HG03432 (cell line): Measurements from ENCODE around the gene VSIG2.
"Not testable (repeated sequence)": the region's sequence is repeated elsewhere in the genome, so short reads cannot be mapped to it uniquely, and the experiment has no call there.

ENCODE experiments used
- ATAC-seq: cut with Tn5 transposase; IDR thresholded peaks from one replicate; pipeline ENCODE4 v1.9.1; 2021; ENCODE audit warnings: mild to moderate bottlenecking, moderate library complexity; ENCODE audit not compliant: unreplicated experiment

The VSIG2 gene, protein sequence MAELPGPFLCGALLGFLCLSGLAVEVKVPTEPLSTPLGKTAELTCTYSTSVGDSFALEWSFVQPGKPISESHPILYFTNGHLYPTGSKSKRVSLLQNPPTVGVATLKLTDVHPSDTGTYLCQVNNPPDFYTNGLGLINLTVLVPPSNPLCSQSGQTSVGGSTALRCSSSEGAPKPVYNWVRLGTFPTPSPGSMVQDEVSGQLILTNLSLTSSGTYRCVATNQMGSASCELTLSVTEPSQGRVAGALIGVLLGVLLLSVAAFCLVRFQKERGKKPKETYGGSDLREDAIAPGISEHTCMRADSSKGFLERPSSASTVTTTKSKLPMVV

DNA sequence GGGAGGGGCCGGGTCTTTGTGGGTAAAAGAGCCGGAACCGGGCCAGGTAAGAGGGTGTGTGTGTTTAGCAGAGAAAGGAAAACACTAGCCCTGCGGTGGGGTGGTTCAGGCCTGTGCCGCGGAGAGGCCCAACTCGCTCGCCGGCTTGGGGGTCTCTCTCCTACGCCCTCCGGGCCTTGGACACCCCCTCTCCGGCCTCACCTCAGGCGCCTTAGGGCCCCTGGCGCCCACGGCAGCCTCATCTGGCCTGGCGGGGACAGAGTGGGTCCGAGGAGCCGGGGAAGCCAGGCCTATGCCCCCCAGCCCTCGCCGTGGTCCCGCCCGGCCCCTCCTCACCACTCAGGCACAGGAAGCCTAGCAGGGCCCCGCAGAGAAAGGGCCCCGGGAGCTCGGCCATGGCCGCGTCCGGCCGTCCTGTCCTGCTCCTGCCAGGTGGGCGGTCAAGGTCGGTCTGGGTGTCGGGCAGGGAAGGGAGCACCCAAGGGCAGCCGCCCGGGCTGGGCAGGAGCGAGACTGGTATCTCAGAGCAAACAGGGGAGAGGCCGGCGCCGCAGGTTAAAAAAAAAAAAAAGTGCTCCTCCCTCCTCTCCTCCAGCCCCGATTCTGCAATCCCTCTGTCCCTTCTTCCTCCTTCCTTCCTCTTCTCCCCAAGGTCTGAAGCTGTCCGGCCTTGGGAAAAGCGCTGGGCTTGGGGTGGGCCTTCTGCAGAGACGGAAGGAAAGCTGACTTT lies at the start of gene VSIG2:
VSIG2 (minus strand) TSS at position 515 of the 730 bp plus-strand sequence; CDS start at position 397, 118 bp downstream.
- ATAC-seq = no peak

DNA sequence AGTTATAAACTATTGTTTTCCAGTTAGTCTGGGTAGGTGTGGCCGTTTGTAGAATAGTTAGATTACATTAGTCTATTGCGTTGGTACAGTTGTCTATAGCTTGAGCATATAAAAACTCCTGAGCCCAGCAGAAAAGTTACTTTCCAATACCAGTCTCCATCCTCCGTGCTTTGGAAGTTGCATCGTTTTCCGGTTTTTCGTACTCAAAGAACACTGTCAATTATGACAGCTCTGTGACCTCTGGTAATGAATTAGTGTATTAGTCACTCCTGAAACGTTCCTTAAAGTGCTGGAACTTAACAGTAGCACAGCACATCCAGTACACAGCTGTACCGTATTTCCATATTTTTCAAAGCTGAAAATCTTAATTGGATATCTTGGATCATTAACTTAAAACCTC lies 49.0 kb upstream of the VSIG2 start:
- ATAC-seq = no peak

DNA sequence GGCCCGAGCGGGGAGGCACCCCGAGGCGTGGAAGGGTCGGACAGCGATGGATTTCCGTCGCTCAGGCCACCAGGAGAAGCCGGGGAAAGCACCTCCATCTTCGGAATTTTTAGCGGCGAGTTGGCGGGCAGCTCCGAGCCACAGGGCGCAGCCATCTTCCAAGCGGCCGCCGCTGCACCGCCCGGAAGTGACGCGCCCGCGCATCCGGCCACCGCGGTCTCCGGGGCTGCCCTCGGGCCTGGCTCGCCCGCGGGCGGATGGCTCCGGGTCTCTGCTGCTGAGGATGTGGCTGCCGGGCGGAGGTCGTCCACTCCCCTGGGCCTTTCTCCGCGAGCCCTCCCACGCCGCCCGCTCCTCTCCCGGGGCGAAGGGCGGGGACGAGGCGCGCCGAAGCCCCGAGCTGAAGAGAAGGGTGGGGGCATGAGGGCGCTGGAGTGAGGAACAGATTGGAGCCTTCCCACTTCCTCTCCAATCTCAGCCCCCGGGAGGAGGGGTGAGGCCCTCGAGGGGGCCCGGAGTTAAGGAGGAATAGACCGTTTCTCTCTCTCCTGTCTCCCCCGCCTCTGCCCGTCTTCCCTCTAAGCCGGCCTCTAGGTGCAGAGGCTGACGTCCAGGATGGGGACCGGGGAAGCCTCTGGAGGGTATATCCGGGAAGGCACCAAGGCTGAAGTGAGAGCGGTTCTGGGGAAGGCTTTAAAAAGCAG lies 48.3 kb upstream of the VSIG2 start, which contains the start of gene MSANTD2:
MSANTD2 (minus strand) TSS at position 181 of the 704 bp plus-strand sequence; CDS start at position 155, 26 bp downstream.
- ATAC-seq = peak; percentile 93

DNA sequence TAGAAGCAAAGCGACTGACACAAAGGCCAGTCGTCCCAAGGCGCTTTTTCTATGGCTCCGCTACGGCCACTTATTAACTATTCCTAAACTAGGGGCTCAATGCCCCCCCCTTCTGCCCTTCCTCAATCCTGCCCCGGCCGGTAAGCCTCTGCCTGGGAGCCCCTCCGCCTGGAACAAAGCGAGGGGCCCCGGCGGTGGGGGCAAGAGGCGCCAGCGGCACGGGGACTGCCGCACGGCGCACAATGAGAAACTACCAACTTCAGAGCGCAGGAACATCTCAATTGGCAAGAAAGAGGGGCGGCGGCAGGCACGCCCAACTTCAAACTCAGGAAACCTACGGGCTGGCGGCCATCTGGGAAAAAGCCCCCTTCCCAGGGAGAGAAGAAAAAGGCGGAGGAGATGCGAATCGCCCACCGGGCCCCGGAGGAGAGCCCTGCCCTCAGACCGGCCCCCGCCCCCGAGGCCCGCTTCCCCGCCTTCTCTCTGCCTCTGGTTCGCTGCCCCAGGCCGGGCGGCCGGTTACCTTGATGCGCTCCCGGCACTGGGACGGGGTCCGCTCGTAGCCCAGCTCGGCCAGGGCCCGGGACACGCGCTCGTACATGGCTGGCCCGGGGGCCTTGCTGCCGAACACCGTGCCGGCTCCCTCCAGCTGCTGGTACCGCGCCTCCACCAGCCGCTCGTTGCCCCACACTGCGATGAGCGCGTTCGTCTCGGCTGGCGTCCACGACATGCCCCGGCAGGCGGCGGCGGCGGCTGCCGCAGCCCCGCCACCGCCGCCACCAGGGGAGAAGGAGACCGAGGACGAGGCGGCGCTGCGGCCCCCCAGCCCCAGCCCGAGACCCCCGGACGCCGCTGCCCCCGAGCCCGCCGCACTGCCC lies 47.5 kb upstream of the VSIG2 start:
- peak; percentile 54 for ATAC-seq

DNA sequence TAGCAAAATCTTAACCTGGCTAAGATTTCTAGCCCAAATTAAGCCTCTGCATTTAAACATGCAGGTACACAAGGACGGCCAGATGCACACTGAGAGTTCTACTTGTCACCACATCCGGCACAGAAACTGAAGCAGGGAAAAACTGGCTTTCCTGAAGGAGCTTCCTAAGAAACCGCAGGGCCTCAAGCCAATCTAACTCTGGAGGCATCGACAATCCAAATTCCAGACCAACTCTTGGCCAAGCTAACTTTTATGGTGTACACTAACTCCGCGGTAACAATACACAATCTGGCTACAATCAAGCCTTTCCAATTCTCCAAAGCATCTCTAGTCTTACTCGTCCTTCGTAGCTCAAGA lies 46.9 kb upstream of the VSIG2 start:
- ATAC-seq = peak; percentile 27

DNA sequence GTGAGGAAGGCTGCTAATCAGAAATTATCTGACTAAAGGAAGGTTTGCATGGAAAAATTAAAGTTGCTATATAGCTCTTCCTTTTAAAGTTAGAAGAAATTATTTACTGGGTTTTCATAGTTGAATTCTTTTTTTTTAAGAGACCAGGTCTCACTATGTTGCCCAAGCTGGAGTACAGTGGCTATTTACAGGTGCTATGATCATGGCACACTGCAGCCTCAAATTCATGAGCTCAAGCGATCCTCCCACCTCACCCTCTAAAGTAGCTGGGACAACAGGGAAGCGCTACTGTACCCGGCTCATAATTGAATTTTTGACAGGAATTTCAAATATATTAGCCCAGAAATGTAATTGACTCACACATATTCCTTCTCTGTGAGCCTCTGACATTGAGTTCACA lies 44.3 kb upstream of the VSIG2 start:
- no peak for ATAC-seq

DNA sequence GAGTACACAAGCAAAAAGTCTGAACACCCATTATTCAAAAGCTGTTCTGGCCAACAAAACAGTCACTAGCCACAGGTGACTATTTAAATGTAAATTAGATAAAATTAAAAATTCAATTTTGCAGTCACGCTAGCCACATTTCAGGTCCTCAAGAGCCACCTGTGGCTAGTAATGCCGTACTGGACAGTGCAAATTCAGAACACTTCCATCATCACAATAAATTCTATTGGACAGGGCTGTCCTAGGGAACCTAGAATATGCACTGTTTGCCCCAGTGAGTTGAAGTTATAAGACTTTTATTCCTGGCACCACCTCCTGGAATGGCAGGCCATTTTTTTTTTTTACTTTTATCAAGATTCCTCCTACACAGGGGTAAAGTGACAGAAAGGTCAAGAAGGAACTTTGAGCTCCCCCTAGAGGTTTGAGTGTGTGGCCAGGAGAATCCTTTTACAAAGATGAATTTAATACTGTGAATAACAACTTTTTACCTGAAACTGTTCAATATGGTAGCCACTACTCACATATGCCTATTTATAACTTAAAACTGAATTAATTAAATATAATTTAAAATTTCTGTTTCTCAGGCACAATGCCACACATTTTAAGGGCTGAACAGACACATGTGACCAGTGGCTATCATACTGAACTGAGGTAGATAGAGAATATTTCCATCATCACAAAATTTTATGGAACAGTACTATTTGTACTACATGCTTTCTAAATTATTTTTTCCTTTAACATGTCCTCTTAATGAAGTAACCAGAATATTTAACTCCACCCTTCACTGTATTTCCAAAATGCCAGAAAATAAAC lies 41.6 kb upstream of the VSIG2 start:
- ATAC-seq = peak; percentile 66

DNA sequence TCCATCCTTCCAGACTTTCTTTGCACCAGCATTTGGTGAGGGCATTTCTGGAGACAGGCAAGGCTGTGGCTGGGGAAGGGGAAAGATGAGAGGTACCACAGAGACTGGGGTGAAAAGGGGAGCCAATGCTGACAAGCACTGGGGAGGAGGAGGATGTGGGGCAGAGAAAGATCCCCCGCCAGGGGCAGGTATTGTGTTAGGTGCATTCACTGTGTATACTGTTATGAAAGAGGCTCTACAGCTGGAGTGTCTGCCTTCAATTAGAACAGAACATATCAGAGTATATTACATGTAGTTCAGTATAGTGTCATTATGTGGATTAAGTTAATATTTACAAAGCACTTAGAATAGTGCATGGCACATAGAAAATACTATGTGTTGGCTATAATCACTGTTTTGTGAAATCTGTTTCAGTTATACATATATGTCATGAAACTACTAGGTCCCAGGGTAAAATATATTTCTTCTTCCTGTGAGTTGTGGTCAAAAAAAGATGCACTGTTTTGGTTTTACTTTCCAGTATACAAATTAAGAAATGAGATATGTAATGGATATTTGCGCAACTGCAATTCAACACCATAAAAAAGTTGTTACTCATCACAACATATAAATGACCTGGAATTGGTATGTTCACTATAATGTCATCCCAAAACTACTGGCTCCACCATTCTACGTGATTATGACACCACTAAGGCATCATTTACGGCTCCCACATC lies 39.7 kb upstream of the VSIG2 start:
- ATAC-seq = peak; percentile 77

DNA sequence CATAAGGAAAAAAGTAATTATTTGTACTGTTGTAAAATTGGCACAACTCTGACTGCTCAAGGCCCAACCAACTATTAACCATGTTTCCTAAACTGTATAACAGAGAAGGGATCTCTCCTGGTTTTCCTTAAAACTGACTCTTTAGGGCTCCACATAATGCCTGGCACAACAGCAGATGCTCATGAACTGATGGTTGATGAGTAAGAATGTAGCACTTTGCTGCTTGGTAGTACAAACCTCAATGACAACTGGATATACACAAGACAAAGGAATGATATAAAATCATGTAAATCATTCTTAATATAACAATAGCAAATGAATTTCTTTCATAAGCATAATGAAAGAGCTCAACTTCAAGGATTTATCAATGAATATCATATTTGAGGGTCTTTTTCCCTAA lies 36.5 kb upstream of the VSIG2 start:
- no peak for ATAC-seq

DNA sequence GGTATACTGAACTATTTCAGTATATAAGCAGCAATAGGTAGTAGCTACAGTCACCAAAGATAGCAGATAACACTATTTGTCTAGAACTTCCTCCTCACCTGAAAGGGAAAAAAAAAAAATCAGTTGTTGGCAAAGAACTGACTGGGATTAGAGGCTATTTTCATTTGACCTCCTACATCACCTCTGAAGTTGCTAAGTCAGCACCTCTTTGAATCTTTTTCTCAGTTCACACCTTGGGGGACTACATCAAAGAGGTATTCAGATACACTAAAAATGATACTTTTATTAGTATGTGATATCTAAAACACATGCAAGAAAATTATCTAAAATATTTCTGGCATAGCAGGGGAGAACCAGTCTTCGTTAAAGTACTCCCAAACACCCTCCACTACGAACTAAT lies 32.0 kb upstream of the VSIG2 start:
- ATAC-seq = no peak

DNA sequence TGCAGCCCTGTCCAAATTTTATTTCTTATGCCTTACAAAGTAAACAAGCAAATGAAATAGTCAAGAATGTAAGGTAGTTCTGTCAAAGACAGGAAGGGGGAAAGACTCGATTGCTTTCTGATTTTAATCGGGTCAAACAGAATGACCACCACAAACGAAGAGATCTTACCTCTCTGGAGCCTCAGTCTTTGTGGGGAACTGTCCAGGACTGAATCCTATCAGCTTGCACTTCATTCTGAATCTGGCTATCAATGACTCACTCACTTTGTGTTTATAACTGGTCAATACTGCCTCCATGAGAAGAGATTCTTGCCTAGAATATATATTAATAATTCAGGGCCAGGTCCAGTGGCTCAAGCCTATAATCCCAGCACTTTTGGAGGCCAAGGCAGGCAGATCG lies 30.9 kb upstream of the VSIG2 start:
- no peak for ATAC-seq

DNA sequence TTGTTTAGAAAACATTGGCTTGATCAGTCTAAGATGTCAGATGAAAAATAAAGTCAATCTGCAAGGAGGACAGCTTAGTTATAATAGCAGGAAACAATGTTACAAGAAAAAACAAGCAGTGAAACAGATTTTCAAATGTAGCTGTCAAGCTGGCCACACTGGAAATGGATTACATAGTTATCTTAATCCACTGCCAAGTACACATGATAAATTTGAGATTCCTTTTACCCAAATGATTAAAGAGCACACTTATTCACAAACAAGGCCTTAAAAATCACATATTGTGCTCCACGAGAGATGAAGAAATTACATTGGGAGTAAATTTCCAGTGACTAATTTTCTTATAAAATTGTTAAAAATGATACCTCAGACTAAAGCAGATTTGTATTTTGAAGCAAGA lies 27.5 kb upstream of the VSIG2 start:
- no peak for ATAC-seq

DNA sequence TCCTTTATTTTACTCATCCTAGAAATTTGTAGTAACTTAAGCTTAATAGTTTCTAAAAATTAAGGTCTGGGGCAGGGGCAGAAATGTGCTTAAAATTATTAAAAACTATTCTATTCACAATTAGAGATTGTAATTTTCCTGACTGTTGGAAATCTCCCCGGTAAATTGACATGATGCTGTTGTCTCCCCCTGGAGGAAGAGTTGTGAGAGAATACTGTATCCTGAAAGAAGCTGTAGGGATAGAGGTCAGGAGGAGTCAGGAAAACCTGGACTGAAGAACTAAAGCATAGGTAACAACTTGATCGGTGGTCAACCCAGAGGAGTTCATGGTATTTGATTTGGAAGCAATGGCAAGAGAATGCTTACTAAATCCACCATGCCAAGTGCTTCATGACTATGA lies 26.2 kb upstream of the VSIG2 start:
- ATAC-seq = no peak

DNA sequence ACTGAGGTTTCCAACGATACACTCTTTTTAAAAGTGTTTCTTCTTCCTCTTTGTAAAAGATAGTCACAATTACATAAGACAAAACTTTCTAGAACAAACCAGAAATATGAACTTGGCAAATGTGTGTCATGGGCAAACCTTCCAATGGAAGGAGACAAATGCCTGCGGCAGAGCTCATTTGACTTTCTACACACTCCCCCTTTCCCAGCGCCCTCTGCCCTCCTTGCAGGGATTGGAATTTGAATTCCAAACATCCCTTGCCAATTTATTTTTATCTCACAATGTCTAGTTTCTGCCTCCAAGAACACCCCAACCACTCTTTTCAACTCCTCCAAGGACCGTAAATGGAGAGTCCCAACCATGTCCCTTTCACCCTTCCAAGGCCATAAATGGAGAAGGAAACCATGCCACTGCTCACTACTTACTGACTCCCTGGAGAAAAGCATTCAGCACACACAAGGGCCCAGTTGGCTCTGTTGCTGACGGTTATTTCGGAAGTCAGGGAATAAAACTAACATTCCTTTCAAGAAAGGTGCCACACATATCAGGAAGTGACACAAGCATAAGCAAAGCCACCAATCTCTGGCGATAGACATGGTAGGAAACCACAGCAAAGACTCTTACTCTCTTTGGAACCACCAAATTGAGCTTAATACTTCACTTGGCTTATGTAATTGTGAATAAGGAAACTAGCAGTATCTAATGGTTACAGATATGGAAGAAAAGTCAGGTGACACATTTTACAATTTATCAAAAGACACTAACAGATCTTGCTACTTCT lies 25.0 kb upstream of the VSIG2 start:
- ATAC-seq = no peak

DNA sequence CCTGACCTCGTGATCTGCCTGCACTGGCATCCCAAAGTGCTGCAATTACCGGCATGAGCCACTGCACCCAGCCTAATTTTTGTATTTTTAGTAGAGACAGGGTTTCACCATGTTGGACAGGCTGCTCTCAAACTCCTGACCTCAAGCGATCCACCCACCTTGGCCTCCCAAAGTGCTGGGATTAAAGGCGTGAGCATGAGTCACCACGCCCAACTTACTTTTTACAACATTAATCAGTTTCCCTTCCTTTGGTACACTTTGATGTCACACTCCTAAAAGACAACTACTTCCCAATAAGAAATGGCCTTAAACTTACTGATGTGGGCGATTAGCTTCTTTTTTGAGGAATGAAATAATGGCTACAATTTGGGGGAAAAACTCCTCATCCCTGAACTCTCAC lies 18.9 kb upstream of the VSIG2 start:
- ATAC-seq = not testable (repeated sequence)

DNA sequence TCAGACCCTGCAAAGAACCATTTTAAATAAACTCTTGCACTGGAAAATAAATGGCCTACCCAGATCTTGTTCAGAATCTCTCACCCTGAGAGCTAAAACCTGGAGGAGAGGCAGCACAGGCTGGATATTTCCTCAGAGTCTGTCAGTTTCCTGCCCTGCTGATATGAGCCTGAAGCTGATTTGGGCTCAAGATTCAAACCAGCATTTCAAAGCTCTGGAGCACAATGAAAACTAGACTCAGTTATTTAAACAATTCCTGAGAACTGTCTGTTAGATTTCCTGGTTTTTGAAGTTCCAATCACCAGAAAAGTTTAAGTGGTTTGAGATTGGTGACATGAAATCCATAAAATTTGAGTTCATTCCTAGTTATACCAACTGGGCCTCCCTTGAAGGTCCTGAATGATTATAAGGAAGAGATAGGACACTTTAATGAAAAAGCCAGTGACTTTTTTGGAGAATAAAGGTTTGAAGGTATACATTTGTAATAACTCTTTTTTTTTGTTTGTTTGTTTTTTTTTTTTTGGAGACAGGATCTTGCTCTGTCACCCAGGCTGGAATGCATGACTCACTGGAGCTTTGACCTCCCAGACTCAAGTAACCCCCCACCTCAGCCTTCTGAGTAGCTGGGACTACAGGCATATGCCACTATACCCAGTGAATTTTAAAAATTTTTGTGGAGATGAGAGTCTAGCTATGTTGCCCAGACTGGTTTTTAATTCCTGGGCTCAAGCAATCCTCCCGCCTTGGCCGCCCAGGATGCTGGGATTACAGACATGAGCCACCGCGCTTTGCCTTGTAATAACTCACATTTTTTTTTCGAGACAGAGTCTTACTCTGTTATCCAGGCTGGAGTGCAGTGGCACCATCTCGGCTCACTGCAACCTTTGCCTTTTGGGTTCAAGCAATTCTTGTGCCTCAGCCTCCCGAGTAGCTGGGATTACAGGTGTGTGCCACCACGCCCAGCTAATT lies 18.0 kb upstream of the VSIG2 start:
- no peak for ATAC-seq

DNA sequence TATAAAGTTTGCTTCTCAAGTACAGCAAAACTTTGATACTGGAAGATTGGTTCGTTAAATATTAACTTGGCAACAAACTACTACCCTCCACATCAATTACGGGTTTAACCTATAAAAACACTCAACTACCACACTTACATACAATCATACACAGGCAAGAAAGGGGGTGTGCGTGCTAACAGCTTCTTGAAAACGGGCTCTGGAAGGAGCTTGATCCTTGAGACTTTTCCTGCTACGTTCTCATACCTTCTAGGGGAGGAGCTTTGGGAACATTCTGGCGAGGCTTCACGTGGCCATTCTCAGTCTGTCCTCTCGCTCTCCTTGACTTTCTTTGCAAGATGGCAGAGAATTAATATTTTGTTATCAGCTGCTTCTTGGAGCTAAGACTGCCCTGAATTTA lies 16.9 kb upstream of the VSIG2 start:
- ATAC-seq = no peak
